IPS DF 4.7 (cell line): Measurements from ENCODE around the gene PRKG1.
"Not testable (repeated sequence)": the region's sequence is repeated elsewhere in the genome, so short reads cannot be mapped to it uniquely, and the experiment has no call there.

Experiments used
- DNase-seq: peaks from one replicate; pipeline ENCODE4 v3.0.0-alpha.2; 2013; ENCODE audit warnings: low spot score; ENCODE audit errors: extremely low read depth

PRKG1 gene

DNA sequence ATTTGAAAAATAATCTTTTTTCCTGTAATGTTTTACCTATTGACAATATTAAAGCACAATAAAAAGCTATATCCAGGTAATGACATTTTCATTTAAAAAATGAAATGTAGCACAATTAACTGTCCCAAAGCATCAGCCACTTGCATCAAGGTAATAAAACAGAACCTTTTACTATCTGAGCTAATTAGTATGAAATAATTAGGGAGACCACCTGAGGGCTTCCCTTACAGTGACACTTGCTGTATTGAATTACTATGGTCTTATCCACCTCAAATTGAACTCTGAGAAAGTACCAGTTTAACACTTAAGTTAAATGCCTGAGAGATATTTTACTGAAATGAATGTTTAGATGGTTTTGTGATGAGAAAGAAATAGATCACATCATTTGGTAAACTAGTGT is 1120.4 kb downstream of the PRKG1 start:
- DNase-seq = no peak

DNA sequence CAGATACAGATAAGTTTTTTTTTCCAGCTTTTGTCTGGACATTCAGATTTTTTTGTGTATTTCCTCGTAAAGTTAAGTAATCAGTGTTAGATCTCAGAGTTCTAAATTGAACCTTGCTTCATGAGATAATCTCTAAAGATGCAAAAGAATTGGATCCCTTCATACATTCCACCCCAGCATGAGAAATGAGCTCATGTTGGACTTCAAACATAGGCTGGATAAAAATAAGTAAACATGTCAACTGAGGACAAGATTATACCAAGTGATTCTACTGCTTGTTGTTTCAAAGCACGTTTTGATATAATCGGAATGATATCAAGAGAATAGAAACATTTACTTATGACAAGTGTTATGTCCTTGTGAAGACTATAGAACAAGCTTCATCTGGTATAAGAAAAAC is 1122.8 kb downstream of the PRKG1 start:
- no peak for DNase-seq

DNA sequence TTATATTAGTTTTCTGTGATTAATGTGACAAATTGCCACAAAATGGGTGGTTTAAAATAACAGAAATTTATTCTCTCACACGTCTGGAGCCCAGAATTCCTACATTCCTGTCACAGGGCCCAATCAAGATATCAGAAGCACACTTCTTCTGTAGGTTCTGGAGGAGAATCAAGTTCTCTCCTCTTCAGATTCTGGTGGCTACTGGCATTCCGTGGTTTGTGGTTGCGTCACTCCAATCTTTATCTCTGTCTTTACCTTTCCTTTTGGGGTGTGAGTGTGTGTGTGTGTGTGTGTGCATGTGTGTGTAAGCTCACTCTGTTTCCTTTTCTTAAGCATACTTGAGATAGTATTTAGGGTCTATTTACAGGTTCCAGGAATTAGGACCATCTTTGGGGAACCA is 1124.3 kb downstream of the PRKG1 start:
- DNase-seq = no peak

DNA sequence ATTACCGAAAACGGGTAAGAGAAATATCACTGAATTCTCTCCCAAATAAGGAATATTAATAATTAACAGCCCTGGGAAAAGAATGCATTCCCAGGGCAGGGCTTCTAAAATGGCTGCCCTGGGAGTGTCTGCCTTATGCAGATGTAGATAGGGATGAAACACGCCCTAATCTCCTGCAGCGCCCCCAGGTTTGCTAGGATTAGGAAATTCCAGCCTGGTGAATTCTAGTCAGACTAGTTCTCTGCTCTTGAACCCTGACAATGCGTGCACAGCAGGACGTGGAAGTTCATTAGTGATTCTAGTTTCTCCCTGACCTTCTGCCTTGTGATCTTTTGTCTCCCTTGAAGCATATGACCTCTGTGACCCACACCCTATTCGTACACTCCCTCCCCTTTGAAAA is 1130.6 kb downstream of the PRKG1 start:
- DNase-seq = peak; percentile 66

DNA sequence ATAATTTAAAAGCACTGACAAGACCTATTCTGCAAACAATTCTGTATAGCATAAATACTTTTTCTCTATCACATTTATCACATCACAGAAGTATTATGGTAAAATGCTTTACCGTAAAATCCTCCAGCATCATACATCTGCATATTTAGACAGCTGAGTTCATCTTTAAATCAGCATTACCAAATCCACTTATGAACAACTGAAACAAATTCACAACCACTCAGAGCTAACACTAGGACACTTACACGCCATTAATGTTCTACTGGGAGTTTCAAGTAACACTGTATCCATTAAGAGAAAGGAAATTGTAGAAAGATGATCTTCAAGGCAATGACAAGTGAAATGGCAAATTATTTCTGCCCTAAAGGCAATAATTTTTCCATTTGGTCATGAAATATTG is 1134.1 kb downstream of the PRKG1 start:
- DNase-seq = no peak

DNA sequence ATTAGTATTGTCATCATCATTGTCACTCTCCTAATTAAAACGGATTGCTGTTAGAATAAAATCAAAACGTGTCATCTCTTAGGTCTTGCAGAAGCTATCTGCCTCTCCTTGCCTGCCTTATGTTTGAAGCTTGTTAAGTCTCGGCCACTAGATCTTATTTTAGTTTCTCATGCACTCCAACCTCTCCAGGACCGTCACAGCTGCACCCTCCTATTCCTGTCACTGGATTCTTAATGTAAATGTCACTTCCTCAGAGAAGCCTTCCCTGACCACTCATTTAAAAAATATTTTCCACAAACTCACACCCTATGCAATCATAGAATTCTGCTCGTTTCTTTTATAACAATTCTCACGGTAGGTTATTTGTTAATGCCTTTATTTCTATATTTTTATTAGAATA is 1135.9 kb downstream of the PRKG1 start:
- no peak for DNase-seq

DNA sequence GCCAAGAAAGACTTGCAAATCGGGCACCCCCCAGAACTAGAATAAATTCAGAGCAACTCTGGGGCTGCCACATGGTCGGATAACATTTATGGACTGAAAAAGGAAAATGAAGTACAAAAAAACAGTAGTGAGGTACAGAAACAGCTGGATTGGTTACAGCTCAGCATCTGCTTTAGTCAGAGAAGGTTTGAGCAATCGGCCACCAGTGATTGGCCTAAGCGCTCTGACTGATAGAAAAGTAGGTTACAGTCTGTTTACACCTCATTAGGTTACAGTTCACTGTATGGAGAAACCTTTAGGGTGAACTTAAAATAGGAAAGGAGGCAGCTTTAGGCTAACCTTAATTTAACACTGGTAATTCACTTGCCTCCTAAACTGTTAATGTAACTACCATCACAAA is 1137.8 kb downstream of the PRKG1 start:
- DNase-seq = no peak

DNA sequence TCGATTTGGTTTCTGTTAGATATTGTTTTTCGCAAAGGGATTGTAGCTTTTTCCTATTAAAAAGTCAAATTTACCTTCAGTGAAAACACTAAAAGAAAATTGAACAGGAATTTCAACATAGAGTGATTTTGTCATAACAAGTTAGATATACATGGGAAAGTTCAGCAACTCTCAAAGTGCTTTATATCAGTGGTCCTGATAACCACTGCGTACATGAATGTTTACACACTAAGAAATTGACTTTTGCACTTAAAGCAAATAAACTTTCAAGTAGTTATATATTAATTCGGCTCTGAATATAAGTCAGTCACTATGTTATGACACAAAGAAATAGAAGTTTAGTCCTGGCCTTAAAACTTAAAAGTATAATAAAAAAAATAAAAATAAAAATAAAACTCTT is 1138.5 kb downstream of the PRKG1 start:
- no peak for DNase-seq

DNA sequence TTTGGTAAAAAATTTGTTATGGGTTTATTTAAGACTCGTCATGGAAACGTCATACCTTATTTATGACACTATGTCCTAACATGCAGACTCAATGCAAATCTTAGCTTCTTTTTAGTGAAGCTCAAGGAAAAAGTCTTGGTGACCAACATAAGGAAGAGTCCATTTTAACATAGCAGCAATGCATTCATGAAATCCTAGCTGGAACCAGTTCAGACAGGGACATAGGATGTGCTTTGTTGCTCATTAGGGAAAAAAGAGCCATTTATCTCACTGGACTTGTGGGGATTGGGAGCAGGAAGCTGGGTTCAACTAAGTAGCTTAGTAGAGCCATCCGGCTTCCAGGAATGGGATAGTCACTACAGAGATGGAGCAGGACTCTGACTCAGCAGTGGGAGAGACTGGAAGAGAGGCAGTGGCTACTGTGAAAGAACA is 1139.0 kb downstream of the PRKG1 start:
- DNase-seq = no peak

DNA sequence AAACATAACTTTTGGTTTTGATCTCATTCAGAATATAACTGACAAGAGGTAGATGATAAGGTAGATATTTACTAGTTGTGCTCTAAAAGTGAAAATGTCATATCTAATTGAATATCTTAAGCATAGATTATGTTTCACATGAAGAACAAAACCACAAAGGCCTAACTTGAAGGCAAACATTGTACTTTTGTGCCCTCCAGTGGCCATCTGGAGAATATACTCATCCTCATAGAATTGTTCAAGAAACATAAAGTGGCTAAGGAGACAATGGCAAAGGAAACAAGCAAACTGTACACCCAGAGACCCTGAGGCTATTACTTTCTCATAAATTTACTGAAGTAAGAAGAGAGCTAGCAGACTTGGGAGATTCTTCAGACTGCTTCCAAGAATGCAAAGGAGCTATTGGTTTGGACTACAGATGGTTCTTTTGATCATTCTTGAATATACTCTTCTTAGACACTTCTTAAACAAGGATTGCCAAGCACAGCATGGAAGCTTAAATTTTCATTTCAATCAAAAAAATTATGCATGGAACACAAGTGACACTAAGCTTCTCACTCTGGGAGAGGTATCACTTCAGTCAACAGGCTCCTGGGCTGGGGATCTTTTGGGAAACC is 1141.6 kb downstream of the PRKG1 start:
- DNase-seq = no peak

DNA sequence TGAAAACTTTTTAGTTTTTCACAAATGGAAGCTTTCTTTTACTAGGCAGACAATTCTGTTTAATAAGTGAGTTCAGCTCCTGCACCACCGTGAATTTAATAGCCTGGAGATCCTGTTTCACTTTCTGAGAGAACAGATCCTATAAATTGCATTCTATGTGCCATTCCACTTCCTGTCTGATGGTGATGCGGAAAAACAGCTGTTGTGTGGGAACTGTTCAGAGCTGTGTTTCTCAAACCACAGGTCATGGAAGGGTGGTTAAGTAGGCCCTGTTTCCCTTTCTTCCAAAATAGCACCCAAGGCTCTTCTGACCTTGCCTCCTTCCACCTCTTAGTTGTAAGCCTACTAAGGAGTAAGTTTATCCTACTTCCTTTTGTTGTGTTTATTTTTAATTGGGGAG is 1142.6 kb downstream of the PRKG1 start:
- no peak for DNase-seq

DNA sequence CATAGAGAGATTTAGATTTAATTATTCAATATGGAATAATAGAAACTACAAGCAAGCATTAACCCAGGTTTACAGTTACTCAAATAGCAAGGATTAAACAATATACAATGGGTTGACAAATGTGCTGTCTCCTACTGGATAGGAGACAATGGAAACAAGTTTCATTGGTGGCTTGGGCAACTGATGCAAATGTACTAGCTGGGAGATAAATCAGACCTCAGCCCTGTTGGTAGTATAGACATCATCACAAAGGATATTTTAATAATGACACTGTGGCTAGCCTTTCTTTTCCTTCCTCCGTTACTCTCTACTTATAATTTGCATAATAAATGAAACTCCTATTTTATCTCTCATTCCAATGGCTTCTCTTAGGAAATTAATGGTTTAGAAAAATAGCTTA is 1143.2 kb downstream of the PRKG1 start:
- no peak for DNase-seq

DNA sequence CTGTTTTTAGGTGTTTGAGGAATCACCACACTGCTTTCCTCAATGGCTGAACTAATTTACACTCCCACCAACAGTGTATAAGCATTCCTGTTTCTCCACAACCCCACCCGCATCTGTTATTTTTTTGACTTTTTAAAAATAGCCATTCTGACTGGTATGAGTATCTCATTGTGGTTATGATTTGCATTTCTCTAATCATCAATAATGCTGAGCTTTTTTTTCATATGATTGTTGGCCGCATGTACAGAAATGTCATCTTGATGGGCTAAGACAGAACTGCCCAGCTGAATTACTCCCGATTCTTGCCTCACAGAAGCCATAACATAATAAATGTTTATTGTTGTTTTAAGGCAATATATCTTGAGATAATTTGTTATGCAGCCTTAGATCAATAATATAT is 1146.7 kb downstream of the PRKG1 start:
- no peak for DNase-seq

DNA sequence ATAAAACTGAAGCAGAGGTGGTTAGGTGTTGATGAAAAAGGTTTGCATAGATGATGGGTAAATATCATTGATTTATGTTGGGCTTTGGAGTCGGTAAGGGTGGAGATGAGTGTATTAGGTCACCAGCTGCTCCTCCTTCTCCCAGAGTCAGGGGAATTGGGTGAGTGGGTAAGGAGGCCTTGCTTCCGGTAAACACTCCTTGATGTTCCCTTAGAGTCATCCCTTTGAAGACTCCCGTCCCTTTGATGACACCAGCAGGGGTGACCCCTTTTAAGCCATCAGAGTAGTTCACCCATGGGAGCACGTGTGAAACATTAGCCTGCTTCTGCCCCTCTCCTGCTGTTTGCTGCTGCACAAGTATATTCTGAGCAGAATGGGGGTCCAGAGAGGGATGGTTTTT is 1147.6 kb downstream of the PRKG1 start:
- DNase-seq = no peak

DNA sequence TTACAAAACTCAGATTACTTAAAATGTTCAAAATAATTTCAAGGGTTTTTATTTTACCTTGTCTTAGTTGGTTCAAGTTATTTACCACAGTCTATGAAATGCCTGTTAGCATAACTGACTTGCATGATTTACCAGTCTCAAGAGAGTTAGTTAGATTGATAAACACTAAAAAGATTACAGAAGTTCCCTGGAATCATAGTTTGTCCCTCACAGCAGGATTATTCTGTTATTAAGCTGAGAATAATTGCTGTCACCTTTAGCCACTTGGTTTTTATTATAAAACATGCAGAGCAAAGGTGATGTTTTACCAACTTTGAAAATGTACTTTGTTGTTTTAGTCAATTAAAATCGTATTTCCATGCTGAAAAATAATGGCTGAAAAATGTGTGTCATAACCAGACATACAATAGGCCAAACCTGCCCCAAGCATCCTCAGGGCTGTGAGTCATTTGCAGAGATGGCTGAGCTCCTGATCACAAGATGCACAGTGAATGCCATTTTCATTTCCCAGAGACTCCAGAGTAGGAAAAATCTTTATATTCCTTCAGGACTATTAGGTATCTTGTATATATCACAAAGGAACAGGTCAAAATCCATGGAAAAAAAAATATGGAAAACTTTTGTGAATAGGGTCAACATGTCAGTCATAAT is 1152.0 kb downstream of the PRKG1 start:
- no peak for DNase-seq

DNA sequence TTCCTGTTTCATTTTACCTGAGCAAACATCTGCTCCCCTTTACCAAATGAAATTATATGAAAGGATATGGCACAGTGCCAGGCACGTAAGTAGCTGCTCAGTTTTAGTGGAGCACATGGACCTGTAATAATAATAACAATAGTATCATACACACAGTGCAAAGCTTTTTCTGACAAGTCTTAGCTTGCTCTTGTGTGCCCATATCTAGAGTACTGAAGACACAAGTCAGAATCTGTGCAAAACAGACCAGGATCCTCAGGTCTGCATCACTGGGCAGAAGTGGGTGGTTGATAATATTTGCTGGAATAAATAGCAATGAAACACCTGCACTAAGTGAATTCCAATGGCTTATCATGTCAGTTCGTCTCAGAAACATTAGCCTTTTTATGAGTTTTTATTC is 1154.3 kb downstream of the PRKG1 start:
- no peak for DNase-seq

DNA sequence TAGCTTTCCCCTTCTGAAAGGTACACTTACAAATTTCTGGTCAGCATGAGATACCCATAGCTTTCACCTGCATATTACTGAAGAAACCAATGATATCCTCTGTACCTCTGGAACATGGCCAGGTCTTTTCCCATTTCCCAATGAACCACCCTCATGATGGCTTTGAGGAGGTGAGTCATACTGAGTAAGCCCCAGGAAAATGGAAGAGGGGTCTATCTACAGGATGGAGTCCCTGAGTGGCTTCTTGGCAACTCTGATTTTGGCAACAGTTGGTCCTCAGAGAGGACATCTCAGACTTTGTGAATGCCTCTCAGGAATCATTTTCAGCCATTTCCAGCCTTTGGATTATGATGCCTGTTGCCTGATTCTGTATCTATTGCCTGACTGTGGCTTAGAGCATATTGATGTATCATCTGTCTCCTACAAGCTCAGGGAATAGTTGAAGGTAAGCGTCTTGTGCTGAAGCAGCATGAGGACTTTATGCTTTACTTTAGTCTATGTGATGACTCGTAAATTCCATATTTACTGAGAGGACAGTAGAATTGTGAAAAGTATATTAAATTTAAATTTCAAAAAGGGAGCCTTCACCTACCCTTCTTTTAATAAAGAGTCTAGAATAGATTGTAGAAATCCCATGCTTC is 1155.1 kb downstream of the PRKG1 start:
- DNase-seq = no peak

DNA sequence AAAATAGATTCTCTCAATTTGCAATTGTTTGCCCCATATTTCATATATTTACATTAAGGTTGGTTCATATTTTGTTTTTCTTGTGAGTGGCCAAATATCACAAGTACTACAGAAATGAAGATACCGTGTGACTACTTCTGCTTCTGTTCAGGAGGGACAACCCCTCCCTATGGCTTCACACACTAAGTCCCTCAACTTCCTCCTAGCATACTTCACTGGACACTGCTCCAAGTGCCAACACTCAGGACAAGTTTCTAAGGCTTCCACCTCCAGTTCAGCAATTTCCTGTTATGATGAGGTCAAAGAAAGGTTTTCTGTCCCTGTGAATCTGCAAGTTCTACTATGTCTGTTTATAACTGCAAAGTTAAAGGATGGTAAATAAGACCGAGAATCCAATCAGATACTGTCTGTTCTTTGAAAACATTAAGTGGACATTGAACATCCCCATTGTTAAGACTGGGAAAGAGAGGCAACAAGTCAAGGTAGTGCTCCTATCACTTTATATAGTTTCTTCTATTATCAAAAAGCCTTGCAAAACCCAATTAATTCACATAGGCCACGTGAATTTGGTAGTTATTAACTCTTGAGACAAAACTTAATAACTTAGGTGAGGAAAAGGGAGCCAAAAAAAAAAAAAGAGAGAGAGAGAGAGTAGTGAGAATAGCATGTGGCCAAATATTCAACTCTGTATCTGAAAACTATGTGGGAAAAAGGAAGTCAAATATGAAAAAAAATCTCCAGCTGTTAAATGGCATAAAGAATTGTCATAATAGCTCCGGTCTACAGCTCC is 1158.5 kb downstream of the PRKG1 start:
- DNase-seq = no peak

DNA sequence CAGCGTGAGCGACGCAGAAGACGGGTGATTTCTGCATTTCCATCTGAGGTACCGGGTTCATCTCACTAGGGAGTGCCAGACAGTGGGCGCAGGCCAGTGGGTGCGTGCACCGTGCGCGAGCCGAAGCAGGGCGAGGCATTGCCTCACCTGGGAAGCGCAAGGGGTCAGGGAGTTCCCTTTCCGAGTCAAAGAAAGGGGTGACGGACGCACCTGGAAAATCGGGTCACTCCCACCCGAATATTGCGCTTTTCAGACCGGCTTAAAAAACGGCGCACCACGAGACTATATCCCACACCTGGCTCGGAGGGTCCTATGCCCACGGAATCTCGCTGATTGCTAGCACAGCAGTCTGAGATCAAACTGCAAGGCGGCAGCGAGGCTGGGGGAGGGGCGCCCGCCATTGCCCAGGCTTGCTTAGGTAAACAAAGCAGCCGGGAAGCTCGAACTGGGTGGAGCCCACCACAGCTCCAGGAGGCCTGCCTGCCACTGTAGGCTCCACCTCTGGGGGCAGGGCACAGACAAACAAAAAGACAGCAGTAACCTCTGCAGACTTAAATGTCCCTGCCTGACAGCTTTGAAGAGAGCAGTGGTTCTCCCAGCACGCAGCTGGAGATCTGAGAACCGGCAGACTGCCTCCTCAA is 1159.2 kb downstream of the PRKG1 start:
- not testable (repeated sequence) for DNase-seq

DNA sequence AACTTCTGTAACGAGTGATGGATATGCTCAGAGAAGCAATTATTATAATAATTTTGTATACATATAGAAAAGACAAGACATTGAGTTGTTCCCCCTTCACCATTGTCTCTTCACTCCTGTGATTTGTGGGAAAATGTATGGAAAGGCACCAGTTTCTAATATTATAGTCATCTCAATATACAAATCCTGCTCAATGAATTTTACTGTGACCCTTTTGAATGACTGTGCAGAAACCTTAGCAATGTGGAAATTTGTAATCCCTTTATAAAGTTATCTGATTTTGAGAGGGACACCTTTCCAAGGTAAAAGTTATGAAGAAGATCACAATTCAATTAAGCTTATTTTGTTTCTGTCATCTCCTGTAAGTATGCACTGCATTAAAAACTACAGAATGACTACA is 1165.5 kb downstream of the PRKG1 start:
- DNase-seq = no peak

DNA sequence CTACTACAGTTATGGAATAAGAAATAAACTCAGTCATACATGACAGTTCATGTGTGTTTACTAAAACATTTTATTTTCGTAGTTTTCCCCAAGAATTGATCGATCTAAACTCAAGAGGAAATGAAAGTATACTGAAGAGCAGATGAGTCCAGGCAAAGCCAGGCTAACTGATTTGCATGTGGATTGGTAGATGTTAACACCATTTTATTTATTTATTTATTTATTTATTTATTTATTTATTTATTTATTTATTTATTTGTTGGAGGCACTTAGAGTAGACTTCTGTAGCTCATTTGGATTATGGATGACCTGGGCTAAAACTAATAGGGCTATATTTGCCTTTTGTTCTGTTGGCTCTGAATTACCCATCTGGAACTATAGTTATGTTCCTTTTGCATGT is 1171.3 kb downstream of the PRKG1 start:
- no peak for DNase-seq

DNA sequence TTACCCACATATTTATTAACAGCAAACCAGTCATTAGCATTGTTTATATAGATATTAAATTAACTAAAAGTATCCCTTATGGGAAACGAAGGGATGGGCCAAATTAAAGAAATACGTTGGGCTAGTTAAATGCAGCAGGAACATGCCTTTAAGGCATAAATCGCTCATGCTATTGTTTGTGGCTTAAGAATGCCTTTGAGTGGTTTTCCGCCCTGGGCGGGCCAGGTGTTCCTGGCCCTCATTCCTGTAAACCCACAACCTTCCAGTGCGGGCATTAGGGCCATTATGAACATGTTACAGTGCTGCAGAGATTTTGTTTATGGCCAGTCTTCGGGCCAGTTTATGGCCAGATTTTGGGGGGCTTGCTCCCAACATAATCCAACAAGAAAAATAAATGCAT is 1173.6 kb downstream of the PRKG1 start:
- DNase-seq = not testable (repeated sequence)
